AG10803 (cell line): ENCODE results near the gene PCSK5.
"Not testable (repeated sequence)": the region's sequence is repeated elsewhere in the genome, so short reads cannot be mapped to it uniquely, and the experiment has no call there.

Experiments
- DNase-seq: peaks from one replicate; pipeline ENCODE4 v3.0.0; 2010; ENCODE audit warnings: low read depth
- H3K4me3 ChIP-seq: 2 replicates; pipeline ENCODE4 v1.5.1; 2011; ENCODE audit warnings: mild to moderate bottlenecking, low read length, control low read depth
- TF ChIP-seq, protein P1 (sequence below): conservative IDR thresholded peaks from 2 replicates; pipeline ENCODE4 v1.5.1; 2011; ENCODE audit warnings: mild to moderate bottlenecking, low read length, control low read depth, inconsistent platforms

Gene PCSK5

DNA sequence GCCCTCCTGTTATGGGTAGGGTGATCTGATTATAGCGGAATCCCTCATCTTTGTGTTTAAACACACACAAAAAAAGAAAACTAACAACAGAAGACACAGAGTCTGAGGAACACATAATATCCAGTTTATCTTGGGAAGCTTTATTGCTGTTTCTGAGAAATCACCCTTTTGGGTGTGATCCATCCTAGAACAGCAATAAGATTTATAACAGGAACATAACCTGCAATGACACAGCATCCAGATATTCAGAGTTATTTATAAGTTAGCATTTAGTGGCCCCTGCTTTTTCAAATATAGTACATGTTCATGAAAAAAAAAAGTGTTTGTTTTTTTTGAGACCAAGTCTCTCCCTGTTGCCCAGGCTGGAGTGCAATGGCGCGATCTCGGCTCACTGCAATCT, 423.8 kb downstream of the PCSK5 start:
- no peak overlapping the region for H3K4me3 ChIP-seq
- DNase-seq = no peak
- TF ChIP-seq, protein P1, sequence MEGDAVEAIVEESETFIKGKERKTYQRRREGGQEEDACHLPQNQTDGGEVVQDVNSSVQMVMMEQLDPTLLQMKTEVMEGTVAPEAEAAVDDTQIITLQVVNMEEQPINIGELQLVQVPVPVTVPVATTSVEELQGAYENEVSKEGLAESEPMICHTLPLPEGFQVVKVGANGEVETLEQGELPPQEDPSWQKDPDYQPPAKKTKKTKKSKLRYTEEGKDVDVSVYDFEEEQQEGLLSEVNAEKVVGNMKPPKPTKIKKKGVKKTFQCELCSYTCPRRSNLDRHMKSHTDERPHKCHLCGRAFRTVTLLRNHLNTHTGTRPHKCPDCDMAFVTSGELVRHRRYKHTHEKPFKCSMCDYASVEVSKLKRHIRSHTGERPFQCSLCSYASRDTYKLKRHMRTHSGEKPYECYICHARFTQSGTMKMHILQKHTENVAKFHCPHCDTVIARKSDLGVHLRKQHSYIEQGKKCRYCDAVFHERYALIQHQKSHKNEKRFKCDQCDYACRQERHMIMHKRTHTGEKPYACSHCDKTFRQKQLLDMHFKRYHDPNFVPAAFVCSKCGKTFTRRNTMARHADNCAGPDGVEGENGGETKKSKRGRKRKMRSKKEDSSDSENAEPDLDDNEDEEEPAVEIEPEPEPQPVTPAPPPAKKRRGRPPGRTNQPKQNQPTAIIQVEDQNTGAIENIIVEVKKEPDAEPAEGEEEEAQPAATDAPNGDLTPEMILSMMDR = no peak

DNA sequence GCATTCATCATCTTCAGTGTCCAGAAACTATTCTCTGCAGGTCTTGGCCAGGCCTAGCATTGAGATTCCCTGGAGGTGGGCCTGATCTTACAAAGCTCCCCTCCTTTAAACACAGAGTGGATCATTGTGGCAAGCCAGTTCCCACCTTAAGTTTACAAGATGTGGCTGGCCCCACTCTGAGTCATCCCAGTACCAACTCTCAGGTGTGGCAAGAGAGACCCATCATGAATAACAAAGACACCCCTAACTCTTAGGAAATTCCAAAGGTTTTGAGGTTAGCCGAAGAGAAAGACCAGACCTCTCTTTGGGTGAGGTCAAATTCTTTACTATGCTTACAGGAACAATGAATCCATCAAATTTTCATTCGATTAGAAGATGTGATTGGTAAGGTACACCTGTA, 425.6 kb downstream of the PCSK5 start:
- DNase-seq = no peak
- TF ChIP-seq, protein P1 = no peak
- H3K4me3 ChIP-seq = no peak overlapping the region

DNA sequence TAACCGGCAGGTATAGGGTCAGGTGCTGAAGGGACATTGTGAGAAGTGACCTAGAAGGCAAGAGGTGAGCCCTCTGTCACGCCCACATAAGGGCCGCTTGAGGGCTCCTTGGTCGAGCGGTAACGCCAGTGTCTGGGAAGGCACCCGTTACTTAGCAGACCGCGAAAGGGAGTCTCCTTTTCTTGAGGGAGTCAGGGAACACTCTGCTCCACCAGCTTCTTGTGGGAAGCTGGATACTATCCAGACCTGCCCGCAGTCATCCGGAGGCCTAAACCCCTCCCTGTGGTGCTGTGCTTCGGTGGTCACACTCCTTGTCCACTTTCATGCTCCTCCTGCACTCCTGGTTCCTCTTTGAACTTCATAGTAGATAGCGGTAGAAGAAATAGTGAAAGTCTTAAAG, 429.0 kb downstream of the PCSK5 start:
- DNase-seq, H3K4me3 ChIP-seq: not testable (repeated sequence)

DNA sequence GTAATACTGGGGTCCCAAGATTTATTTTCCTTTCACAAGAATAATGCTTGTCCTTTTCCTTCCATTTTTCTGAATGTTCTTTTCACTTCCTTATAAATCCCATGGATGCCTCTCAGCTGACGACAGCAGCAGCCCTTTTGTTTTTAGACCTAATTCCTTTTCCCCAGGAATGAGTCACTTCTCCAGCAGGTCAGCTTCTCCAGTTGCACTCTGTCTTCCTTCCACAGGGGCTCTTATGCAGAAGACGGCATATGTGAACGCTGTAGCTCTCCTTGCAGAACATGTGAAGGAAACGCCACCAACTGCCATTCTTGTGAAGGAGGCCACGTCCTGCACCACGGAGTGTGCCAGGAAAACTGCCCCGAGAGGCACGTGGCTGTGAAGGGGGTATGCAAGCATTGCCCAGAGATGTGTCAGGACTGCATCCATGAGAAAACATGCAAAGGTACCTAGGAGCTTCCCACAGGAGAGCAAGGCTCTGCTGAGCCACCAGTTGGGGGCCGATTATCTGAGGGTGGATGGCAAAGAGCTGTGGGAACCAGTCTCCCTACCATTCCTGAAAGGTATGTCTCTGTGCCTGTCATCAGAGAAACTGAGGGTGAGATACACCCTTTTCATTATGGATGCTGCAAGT, 430.8 kb downstream of the PCSK5 start:
- peak; percentile 37 for DNase-seq
- H3K4me3 ChIP-seq = no peak overlapping the region
- TF ChIP-seq, protein P1 = no peak

DNA sequence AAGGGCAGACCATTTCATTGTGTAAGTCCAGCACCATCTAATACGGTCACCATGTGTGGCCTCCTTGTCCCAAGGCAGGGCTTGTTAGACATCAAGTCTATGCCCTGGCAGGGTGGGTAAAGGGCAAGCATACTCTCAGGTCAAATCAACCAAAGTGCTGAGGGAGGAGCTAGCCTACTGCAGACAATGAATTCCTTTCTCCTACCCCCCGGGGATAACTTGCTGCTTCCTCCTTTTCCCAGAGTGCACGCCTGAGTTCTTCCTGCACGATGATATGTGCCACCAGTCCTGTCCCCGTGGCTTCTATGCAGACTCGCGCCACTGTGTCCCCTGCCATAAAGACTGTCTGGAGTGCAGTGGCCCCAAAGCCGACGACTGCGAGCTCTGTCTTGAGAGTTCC, 432.3 kb downstream of the PCSK5 start:
- TF ChIP-seq, protein P1 = no peak
- no peak for DNase-seq
- no peak overlapping the region for H3K4me3 ChIP-seq

DNA sequence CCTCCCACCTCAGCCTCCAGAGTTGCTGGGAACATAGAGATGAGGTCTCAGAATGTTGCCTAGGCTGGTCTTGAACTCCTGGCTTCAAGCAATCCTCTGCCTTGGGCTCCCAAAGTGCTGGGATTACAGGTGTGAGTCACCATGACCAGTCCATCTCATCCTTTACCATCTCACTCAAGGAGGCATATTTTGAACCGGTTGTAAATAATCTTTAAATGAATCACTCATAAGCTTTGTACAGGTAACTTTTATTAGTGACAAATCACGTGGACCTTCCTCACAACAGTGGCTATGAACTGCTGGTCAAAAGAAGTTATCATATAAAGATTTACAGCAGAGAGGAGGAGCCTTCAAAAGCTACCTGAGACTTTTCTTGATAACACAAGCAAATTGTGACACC, 433.0 kb downstream of the PCSK5 start:
- no peak overlapping the region for H3K4me3 ChIP-seq
- no peak for DNase-seq
- TF ChIP-seq, protein P1 = no peak

DNA sequence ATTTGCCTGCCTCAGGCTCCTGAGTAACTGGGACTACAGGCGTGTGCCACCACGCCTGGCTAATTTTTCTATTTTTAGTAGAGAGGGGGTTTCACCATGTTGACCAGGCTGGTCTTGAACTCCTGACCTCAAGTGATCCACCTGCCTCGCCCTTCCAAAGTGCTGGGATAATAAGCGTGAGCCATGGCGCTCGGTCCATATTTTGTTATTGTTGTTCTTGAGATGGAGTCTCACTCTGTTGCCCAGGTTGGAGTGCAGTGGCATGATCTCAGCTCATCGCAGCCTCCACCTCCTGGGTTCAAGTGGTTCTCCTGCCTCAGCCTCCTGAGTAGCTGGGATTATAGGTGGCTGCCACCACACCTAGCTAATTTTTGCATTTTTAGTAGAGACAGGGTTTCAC, 433.6 kb downstream of the PCSK5 start:
- H3K4me3 ChIP-seq, DNase-seq: not testable (repeated sequence)

DNA sequence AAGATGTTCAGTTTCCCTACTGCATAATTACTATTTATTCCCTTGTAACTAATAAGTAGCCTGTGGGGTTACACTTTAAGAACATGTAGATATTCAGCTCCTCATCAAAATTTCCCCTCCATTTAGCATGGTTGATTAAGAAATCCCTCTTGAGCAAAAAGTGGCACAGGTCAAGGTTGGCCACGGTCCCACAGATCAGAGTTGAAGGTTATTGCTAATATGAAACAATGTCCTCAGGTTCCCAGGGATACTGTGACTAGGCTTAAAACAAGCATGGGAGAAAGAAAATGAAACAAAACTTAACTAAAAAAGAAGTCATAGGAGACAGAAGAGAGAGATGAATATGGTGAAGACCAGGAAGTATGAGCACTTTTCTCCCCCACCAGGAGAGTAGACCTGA, 439.6 kb downstream of the PCSK5 start:
- no peak overlapping the region for H3K4me3 ChIP-seq
- TF ChIP-seq, protein P1 = no peak
- no peak for DNase-seq
